Posterior vena cava (tissue), 2 donors: ENCODE measurements around the gene IREB2. TPM values are rescaled to one million over a fixed set of nuclear protein-coding genes. Genes with fewer than 3 reads are reported as not detected.

Experiments
- DNase-seq: peaks from one replicate; pipeline ENCODE4 v3.0.0-alpha.2; 2020; ENCODE audit warnings: low spot score
- intact Hi-C, 2 donors: fragments of 100-400 bp; cut with DNase I; formaldehyde crosslinking; loops; one replicate each; pipeline versions ENCODE4 v1.14.1 to v1.14.2; 2022 to 2023
- long read RNA-seq, 2 donors: library from polyadenylated mRNA; unstranded; transcript quantifications; one replicate each; pipeline ENCODE4 v2.0.0, GENCODE V29; 2020 to 2021
- total RNA-seq, 2 donors: library from RNA; stranded (reverse); fragmentation: NEBNext Ultra II Directional; extraction: Animal tissue kit (Norgen Biotek cat#: 25700); gene quantifications; one replicate each; pipeline ENCODE4 v1.2.1, GENCODE V29; 2021
- donor health status: DM: yes; HTN: yes; CAD: no.
- donor health status: DM: yes; HTN: yes; CAD: no.

The IREB2 gene, protein sequence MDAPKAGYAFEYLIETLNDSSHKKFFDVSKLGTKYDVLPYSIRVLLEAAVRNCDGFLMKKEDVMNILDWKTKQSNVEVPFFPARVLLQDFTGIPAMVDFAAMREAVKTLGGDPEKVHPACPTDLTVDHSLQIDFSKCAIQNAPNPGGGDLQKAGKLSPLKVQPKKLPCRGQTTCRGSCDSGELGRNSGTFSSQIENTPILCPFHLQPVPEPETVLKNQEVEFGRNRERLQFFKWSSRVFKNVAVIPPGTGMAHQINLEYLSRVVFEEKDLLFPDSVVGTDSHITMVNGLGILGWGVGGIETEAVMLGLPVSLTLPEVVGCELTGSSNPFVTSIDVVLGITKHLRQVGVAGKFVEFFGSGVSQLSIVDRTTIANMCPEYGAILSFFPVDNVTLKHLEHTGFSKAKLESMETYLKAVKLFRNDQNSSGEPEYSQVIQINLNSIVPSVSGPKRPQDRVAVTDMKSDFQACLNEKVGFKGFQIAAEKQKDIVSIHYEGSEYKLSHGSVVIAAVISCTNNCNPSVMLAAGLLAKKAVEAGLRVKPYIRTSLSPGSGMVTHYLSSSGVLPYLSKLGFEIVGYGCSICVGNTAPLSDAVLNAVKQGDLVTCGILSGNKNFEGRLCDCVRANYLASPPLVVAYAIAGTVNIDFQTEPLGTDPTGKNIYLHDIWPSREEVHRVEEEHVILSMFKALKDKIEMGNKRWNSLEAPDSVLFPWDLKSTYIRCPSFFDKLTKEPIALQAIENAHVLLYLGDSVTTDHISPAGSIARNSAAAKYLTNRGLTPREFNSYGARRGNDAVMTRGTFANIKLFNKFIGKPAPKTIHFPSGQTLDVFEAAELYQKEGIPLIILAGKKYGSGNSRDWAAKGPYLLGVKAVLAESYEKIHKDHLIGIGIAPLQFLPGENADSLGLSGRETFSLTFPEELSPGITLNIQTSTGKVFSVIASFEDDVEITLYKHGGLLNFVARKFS
- 10 to 100 TPM; 37.8 to 43.1 TPM for total RNA-seq
- long read RNA-seq, donor 1, partial matches to known transcripts: 2 of 9 reads
- long read RNA-seq, donor 1, other reads (novel, unspliced or antisense): 7 of 9 reads
- long read RNA-seq, donor 2, partial matches to known transcripts: 6 of 11 reads
- long read RNA-seq, donor 2, other reads (novel, unspliced or antisense): 5 of 11 reads

DNA sequence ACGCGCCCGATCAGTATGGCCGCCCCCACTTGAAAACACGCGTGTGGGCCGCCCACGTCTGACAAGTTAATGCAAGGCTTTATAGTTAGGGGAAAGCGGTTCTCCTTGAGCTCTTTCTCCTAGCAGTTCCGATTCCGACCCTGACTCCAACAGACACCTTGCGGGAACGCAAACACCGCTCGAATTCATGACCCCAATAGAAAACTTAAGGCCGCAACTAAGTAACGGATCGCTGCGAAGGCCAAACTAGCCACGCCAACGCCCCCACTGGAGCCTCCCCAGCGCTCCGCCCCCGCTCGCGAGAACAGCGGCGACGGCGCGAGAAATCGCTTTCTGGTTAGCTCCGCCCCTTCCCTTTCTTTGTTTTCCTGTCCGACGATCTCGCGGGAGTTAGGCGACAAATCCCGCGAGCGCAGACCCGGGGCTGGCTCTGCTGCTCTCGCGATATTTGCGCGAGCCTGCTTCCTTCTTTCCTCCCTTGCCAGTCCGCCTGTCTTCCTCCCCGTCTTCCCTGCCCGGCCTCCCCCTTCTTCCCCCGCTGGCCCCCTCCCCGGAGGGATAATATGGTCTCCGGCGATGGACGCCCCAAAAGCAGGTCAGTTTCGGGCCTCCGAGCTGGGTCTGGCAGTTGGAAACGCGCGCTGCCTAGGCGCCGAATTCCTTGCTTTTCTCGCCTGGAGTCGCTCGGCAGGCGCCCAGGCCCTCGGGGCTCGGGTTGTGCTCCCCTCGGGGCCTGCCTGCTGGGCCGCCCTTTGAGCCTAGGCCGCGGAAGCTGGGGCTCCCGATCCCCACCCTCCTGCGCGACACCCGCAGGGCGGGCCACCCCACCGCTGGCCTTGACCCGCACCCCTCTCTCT, at the start of gene IREB2:
Gene IREB2 (plus strand): TSS at position 455 of the 857 bp plus-strand sequence. CDS start 122 bp downstream, at position 577.
- intact Hi-C loops: no loop called here
- peak; percentile 99 for DNase-seq

DNA sequence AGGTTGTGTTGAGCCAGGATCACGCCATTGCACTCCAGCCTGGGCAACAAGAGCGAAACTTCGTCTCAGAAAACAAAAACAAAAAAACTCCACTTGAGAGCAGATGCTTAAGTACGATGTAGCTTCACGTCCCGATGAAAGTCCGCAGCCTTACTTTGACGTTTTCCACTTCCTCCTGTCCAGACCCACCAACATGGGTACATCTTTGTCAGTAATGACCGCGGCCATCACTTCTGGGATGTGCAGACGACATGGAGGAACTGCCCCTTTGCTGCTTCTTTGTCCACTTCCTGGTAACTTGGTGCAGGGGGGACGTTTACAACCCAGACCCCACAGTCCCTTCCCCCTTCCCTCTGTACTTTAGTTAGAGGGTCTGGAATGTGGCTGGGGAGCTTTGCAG, 49.2 kb upstream of the IREB2 start:
- DNase-seq: no peak
- intact Hi-C loops: no loop called here

DNA sequence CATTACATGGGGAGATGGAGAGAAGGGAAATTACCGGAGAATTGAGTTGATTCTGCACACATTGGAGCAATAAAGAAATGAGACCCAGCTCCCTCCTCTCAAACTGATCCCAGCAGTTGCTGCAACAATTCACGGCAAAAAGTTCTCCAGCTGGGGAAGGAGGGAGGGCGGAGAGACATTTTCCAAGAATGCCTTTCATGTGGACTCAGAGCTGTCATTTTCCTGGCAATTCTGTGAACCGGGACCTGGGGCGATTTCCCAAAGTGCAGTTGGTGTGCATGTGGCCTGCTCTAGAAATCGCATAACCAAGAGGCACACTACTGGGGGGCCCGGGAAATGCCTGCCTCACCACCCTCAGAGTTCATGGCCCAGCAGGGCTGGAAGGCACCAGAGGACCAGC, 48.7 kb upstream of the IREB2 start:
- intact Hi-C loops: no loop called here
- no peak for DNase-seq

DNA sequence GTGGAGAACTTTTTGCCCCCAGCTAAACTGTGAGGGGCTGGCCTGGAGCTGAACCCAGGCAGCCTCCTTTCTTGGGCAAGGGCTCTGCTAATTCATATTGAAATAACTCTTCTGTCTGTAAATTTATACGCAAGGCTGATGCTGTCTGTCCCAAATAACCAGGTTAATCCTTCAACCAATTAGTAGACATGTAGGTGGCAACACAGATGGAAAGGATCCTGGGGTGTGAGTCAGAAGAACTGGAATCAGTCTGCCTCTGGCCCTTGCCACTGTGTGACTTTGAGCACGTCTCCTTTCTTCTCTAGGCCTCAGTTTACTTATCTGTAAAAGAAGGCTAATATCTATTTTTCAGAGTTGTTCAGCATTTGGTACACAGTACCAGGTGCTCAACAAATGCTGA, 48.3 kb upstream of the IREB2 start:
- DNase-seq: no peak
- intact Hi-C loops: no loop called here

DNA sequence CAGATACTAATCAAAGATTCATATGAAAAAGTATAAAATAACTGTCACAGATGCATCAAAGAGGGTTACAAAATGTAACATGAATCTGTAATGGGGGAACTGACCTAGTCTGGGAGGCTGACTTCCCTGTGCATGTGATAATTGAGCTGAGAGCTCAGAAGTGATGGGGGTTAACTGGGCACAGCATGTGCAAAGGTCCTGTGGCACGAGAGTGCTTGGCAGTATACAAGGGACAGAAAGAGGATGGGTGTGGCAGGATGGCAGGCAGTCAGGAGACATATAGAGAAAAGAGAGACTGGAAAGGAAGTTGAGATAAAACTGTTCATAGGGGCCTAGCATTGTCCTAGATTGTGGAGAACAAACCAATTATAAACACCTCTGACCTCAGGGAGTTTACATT, 47.8 kb upstream of the IREB2 start:
- DNase-seq: no peak
- intact Hi-C loops: no loop called here

DNA sequence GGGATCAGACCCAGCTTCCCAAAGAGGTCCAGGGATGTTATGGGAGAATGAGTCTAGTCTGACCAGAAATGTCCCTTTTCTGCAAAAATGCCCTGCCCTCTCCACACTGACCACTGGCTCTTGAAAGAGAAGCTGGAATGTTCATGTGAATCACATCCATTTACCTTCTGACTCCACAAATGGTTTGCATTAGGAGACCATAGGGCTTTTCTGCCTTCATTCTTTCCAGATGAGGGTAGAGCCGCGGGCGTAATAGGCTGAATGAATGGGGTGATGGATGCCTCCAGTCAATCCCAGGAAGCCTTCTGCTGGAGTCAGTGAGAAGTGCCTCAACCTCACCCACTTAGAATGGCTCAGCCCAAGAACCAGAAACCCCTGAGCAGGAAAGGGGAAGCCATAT, 47.2 kb upstream of the IREB2 start:
- DNase-seq: no peak

DNA sequence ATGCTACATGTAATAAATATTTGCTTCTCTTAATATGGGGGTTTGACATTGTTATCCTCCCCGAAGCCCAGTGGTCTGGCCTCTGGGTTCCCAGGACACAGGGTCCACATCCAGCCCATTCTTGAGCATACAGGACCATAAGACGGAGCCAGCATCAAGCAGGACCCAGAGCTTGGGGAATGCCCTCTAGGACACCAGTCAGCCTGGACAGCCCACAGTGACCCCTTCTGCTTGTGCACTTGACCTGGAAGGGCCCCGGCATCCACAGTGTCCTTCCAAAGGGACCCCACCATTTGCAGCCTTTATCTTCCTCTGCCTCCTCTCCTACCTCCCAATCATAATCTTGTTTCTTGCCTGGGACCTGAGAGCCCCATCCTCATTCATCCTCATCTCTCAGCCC, 46.2 kb upstream of the IREB2 start:
- intact Hi-C loops: no loop called here
- DNase-seq: no peak

More for the DNA sequence above, 47.2 kb upstream of the IREB2 start:
- intact Hi-C loops: no loop called here

DNA sequence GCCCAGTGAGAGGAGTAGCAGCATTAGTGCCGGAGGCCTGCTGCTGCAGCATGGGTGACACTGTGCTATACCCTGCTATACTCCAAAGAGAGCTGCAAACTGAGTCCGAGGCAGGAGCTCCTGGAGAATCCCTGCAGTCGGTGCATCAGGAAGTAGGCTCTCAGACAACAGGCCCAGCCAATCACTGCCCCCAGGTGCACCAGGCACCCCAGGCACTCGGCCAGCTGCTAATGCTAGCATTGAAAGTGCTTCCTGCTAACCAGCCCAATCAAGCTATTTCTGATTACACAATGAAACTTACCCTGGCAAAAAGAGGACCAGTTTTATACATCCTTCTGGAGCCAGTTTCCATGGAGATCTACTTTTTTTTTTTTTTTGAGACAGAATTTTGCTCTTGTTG, 45.6 kb upstream of the IREB2 start:
- intact Hi-C loops: no loop called here
- DNase-seq: no peak

DNA sequence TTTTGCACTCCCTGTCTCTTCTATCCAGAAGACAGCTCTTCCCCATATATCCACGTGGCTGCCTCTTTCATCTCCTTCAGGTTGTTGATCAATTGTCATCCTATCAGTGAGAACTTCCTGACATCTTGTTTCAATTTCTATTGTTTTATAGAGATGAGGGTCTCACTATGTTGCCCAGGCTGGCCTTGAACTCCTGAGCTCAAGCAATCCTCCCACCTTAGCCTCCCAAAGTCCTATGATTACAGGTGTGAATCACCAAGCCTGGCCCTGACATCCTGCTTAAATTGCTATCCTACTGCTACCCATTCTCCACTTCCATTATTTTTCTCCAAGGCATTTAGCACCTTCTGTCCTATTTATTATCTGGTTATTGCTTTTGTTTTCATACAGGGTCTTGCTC, 44.9 kb upstream of the IREB2 start:
- intact Hi-C loops: no loop called here
- DNase-seq: no peak

DNA sequence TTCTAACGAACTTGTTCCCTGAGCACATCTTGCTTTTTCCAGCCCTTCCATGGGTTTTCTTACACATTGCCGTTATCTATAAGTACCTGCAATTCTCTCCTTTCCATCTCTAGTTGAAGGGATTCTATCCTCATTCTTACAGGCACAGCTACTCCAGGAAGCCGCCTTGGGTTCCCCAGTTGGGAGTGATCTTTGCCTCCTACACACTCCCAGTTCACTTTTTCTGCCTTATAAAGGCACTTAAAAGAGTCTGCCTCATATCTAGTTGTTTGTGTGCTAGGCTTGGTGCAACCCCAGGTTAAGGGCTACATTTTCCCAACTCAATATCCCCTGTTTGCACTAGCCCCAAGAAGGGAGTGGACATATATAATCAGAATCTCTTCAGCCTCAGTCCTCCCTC, 44.0 kb upstream of the IREB2 start:
- intact Hi-C loops: no loop called here
- DNase-seq: no peak

DNA sequence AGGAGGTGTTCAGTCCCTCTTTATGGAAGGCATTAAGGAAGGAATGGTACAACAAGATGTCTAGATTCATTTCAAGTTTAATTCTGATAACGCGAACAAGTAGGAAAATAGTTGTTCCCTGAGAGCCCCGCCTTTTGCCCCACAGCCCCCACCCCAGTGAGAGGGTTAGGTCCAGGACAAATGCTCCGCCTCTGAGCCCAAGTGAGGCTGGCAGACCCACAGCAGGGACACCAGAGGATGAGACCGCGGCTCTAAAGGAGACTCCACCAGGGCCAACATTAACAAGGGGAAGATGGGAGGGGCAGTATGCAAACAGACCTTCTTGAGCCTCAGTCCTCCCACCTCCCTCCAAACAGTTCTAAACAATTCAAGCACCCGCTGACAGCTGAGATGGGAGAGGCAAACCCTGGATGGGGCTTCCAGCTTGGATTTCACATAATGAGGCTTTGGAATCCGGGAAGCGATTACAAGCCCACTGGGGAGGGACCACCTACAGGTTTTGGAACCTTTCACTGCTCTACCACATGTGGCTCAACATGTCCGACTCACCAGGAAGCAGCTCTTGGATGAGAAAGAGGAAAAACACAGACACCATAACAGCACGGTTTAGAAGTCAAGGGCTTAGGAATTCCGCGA, 42.9 kb upstream of the IREB2 start:
- intact Hi-C loops: no loop called here
- no peak for DNase-seq

DNA sequence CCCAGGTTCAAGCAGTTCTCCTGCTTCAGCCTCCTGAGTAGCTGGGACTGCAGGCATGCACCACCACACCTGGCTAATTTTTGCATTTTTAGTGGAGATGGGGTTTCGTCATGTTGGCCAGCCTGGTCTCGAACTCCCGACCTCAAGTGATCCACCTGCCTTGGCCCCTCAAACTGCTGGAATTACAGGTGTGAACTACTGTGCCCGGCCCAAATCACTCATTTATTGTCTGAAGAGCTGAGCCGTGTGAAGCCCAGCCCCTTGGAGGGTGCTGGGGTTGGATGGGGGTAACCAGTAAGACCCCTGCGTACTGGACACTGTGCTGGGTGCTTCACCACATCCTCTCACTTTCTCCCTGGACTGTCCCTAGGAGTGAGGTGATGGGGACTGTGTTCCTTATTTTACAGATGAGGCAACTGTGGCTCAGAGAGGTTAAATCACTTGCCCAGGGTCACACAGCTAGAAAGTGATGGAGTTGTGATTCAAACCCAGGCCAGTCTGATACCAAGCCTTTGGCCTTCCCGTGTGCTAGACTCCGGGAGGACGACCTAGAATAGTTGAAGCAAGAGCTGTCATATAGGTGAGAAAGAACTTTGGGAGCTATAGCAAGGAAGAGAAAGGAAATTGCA, 41.7 kb upstream of the IREB2 start:
- no peak for DNase-seq
- intact Hi-C loops: no loop called here

DNA sequence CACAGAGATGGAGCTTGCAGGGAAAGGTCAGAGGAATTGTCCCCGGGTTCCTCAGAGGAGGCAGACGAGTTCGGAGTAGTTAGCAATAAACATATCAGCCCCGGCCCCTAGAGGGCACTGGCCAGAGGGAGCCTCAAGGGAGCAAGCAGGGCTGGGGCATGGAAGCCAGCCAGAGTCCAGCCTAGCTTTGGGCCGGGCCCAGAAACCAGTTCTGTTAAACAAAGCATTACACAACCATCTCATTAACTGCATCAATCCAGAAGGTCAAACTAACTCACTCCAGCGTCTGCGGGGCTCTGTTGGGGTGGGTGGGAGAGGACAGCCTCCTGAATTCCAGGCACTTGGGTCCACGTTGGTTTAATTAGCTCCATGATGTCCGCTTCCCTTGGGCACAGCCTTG, 41.0 kb upstream of the IREB2 start:
- no peak for DNase-seq
- intact Hi-C loops: no loop called here

DNA sequence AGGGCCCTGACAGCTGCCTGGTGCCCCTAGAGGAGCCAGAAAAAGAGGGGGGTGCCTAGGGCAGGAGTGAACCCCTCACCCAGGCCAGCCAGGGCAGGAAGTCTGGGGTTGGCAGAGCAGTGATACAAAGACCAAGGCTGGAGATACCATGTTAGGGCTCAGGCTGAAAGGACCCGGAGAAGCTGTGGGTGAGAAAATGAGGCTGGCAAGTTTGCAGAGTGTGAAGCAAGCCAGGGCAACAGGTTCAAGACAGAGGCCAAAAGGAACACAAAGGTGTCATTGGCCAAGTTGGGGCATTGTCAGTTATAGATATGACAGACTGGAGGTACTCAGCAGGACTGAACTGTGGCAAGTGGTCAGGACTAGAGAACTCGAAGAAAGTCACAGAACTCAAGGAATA, 40.6 kb upstream of the IREB2 start:
- intact Hi-C loops: no loop called here
- no peak for DNase-seq

DNA sequence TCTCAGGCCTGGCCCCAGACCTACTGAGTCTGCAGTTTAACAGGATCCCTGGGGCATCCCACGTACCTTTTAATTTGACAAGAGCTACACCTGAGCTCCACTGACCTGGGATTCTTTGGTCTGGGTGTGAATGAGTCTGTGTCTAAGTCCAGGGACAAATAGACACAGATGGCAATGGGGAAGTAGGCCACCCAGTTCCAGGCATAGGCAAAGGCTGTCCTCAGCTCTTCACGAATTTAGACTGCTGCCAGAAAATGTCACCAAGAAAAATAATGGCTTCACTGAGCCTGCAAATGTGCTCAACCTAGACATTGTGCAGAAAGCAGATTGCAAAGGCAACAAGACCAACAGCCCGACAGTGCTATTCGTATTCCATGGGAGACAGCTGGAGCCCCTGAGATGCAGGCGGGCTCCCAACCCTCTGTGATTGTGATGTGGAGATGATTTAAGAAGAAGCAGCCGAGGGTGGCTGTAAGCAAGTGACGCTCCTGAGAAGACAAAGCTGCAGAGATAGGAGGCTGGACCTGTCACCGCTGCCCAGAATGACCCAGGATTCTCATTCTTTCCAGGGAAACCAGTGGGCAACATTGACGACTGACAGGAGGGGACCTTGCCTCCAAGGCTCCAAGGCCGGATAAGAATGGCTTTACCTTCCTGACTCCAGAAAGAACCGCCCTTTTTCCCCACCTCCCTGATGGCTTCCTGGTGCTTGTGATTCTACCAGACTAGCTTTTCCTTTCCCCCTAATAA, 39.8 kb upstream of the IREB2 start:
- DNase-seq: no peak
- intact Hi-C loops: no loop called here

DNA sequence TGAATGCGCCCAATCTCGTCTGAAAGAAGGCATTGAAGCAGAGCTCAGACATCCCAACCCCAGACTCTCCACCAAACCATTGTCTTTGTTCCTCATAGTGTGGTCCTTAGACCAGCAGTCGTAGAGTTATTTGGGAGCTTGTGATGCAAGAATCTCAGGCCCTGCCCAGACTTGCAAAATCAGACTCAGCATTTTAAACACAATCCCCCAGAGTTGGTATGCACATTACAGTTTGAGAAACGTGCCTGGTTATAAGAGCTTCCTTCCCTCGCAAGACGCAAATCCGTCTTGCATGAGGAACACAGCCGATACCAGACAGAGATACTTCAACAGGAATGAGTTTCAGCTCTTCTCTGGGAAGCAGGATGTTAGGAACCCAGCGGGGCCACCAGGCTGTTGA, 38.9 kb upstream of the IREB2 start:
- intact Hi-C loops: no loop called here
- no peak for DNase-seq

DNA sequence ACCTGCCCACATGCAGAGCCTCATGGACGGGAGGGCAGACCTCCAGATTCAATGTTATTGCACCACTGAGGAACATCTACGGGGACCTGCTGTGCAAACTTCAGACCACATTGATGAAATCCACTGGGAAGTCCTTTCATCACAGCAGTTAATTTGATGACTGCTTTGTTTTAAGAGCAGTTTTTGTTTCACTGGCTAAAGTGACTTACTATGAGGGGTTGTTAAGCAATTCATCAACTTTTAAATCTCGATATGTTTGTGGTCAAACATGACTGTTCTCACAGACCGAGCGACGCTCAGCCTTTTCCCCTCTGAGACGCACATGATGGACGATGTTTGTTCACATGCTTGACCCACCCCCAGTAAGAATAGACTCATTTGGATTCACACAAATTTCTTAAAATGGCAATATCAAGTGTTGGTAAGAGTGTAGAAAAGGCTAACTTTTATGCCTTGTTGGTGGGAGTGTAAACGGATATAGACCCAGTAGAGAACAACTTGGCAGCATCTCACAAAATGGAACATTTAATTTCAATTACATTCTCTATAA, 35.9 kb upstream of the IREB2 start:
- no peak for DNase-seq
- intact Hi-C loops: no loop called here
